Measurements from ENCODE around the gene LEKR1. TPM values are rescaled to one million over a fixed set of nuclear protein-coding genes. Genes with fewer than 3 reads are reported as not detected.

Gene LEKR1
- total and polyA plus RNA-seq, 2 donors (not counting 1 experiment from before 2014, with no cell fraction given), result 0.94 to 4.7 TPM

- H3K4me3 Mint-ChIP-seq, result no peak overlapping the region
- POLR2A ChIA-PET, result no interaction called here
Measured at GRCh38 chr3:157063469-157063868, 237.3 kb downstream of the LEKR1 start.

GRCh38 chr3:157063926-157064325 lies 237.8 kb downstream of the LEKR1 start:
- H3K27ac ChIP-seq (ENCODE audit: low read length in 2 of 2), result no peak overlapping the region
- peak overlapping the region; percentile 51 for H2AFZ ChIP-seq (ENCODE audit: insufficient read depth, low read depth, low read length, poor library complexity, severe bottlenecking)
- no peaks in the 10 kb centered on the region for H3K27me3 ChIP-seq (replicated peaks in 1 of 4; ENCODE audit: control extremely low read depth in 1 of 4, control insufficient read depth in 3 of 4, insufficient read depth in 4 of 4, low read length in 3 of 4)
- WGBS (ENCODE audit: insufficient coverage), result no CpG with 5 or more reads among the region's 2 CpGs
- H3K79me2 ChIP-seq (ENCODE audit: control insufficient read depth, insufficient read depth, low read length), result no peaks in the 10 kb centered on the region
- intact Hi-C loops (cut with micrococcal nuclease), result loop anchor here (1.0 to 5.0 kb wide), 2 partner anchors 37 to 86 kb away; no protein-coding TSS in a partner anchor
- Mint-ChIP-seq H3K27ac (no peak overlapping the region), H3K9me3 (ENCODE audit: insufficient read depth) (no peaks in the 10 kb centered on the region), H3K4me3 (peak overlapping the region; percentile 18), H3K27me3 (no peaks in the 10 kb centered on the region), H3K4me1 (peaks cover 32% of the 10 kb centered on the region)
- H3K36me3 ChIP-seq (replicated peaks in 1 of 2; ENCODE audit: control extremely low read depth in 1 of 2, control insufficient read depth in 1 of 2, extremely low read depth in 1 of 2, insufficient read depth in 2 of 2, low read length in 1 of 2), result no peaks in the 10 kb centered on the region
- peak overlapping the region in 1 of 5 experiments; percentile 6 for H3K4me3 ChIP-seq (ENCODE audit: control extremely low read depth in 1 of 5, extremely low read depth in 1 of 5, insufficient read depth in 1 of 5, low read depth in 2 of 5, low read length in 4 of 5)
- H3K4me2 ChIP-seq (replicated peaks; ENCODE audit: low read depth, low read length, poor library complexity, severe bottlenecking), result peak overlapping the region; percentile 54
- DNase-seq (no peak), ATAC-seq (ENCODE audit: low read depth) (no peak)
- H3K4me1 ChIP-seq (ENCODE audit: control insufficient read depth in 2 of 2, insufficient read depth in 2 of 2, low read length in 2 of 2), result peaks cover 27 to 40% of the 10 kb centered on the region in 2 donors
- TF ChIP-seq EZH2 (IDR thresholded peaks at IDR 0.05; ENCODE audit: borderline replicate concordance, insufficient read depth, low read depth, low read length, poor library complexity, severe bottlenecking) (no peak), CTCF (IDR thresholded peaks at IDR 0.05) (no peak)
- H4K20me1 ChIP-seq (ENCODE audit: control insufficient read depth, insufficient read depth, low read length, poor library complexity, severe bottlenecking), result no peaks in the 10 kb centered on the region
- no peaks in the 10 kb centered on the region for H3K9me3 ChIP-seq (ENCODE audit: control extremely low read depth in 1 of 3, control insufficient read depth in 2 of 3, insufficient read depth in 1 of 3, low read length in 2 of 3)
- POLR2A ChIA-PET, result no interaction called here
- peak overlapping the region; percentile 0 for H3K9ac ChIP-seq (ENCODE audit: low read length)
- CTCF ChIA-PET, result interaction anchor here (1.2 to 2.0 kb wide), 2 partner anchors 19 to 247 kb away, joined by 3 to 6 read pairs; no protein-coding TSS in a partner anchor

More at GRCh38 chr3:157063469-157063868, 237.3 kb downstream of the LEKR1 start:
- DNase-seq, result no peak
- Mint-ChIP-seq H3K9me3 (ENCODE audit: insufficient read depth) (no peaks in the 10 kb centered on the region), H3K27ac (no peak overlapping the region), H3K4me1 (peaks cover 32% of the 10 kb centered on the region), H3K27me3 (no peaks in the 10 kb centered on the region)
- no peak overlapping the region for H2AFZ ChIP-seq (ENCODE audit: insufficient read depth, low read depth, low read length, poor library complexity, severe bottlenecking)
- no peaks in the 10 kb centered on the region for H3K9me3 ChIP-seq (ENCODE audit: control extremely low read depth in 1 of 3, control insufficient read depth in 2 of 3, insufficient read depth in 1 of 3, low read length in 2 of 3)
- TF ChIP-seq CTCF (IDR thresholded peaks at IDR 0.05) (no peak), EZH2 (IDR thresholded peaks at IDR 0.05; ENCODE audit: borderline replicate concordance, insufficient read depth, low read depth, low read length, poor library complexity, severe bottlenecking) (no peak)
- H3K27me3 ChIP-seq (replicated peaks in 1 of 4; ENCODE audit: control extremely low read depth in 1 of 4, control insufficient read depth in 3 of 4, insufficient read depth in 4 of 4, low read length in 3 of 4), result no peaks in the 10 kb centered on the region
- WGBS (ENCODE audit: insufficient coverage), result 98% methylated on average over 3 of the region's 5 CpGs
- intact Hi-C loops (cut with micrococcal nuclease), result loop anchor here (5.0 kb wide), 1 partner anchor 36 kb away; no protein-coding TSS in a partner anchor
- CTCF ChIA-PET, result interaction anchor here (1.2 to 2.0 kb wide), 2 partner anchors 19 to 246 kb away, joined by 3 to 6 read pairs; no protein-coding TSS in a partner anchor
- H3K36me3 ChIP-seq (replicated peaks in 1 of 2; ENCODE audit: control extremely low read depth in 1 of 2, control insufficient read depth in 1 of 2, extremely low read depth in 1 of 2, insufficient read depth in 2 of 2, low read length in 1 of 2), result no peaks in the 10 kb centered on the region
- H3K4me2 ChIP-seq (replicated peaks; ENCODE audit: low read depth, low read length, poor library complexity, severe bottlenecking), result no peak overlapping the region
- H3K9ac ChIP-seq (ENCODE audit: low read length), result no peak overlapping the region
- H3K27ac ChIP-seq (ENCODE audit: low read length in 2 of 2), result no peak overlapping the region
- H4K20me1 ChIP-seq (ENCODE audit: control insufficient read depth, insufficient read depth, low read length, poor library complexity, severe bottlenecking), result no peaks in the 10 kb centered on the region
- no peak overlapping the region for H3K4me3 ChIP-seq (ENCODE audit: control extremely low read depth in 1 of 5, extremely low read depth in 1 of 5, insufficient read depth in 1 of 5, low read depth in 2 of 5, low read length in 4 of 5)
- H3K4me1 ChIP-seq (ENCODE audit: control insufficient read depth in 2 of 2, insufficient read depth in 2 of 2, low read length in 2 of 2), result peaks cover 27 to 40% of the 10 kb centered on the region in 2 donors
- no peak for ATAC-seq (ENCODE audit: low read depth)
- no peaks in the 10 kb centered on the region for H3K79me2 ChIP-seq (ENCODE audit: control insufficient read depth, insufficient read depth, low read length)
